Smooth muscle cell (in vitro differentiated cells): ENCODE results near the gene MKKS. TPM values are rescaled to one million over a fixed set of nuclear protein-coding genes. Genes with fewer than 3 reads are reported as not detected.

ENCODE experiments used
- DNase-seq: peaks from one replicate; lab custom pipeline; 2025; ENCODE audit not compliant: unreplicated experiment; lab: John Stamatoyannopoulos, UW
- H2AFZ ChIP-seq: fragments of 200-600 bp; sonication (generic); 2 replicates; pipeline ENCODE4 v1.6.0; 2016; ENCODE audit warnings: antibody characterized with exemption, low read depth, mild to moderate bottlenecking
- H3F3A ChIP-seq: fragments of 200-600 bp; sonication (generic); 2 replicates; pipeline ENCODE4 v1.6.0; 2017; ENCODE audit warnings: antibody characterized with exemption, low read depth
- H3K27ac ChIP-seq: fragments of 200-600 bp; sonication (generic); 2 replicates; pipeline ENCODE4 v1.5.1; 2016; ENCODE audit warnings: low read depth, mild to moderate bottlenecking
- H3K27me3 ChIP-seq: fragments of 200-600 bp; sonication (generic); 2 replicates; pipeline ENCODE4 v1.6.1; 2016; ENCODE audit warnings: low read depth, mild to moderate bottlenecking
- H3K36me3 ChIP-seq: fragments of 200-600 bp; sonication (generic); 2 replicates; pipeline ENCODE4 v1.5.1; 2016; ENCODE audit warnings: low read depth
- H3K4me1 ChIP-seq: fragments of 200-600 bp; sonication (generic); 2 replicates; pipeline ENCODE4 v1.5.1; 2016; ENCODE audit warnings: low read depth
- H3K4me2 ChIP-seq: fragments of 200-600 bp; sonication (generic); 2 replicates; pipeline ENCODE4 v1.6.0; 2016; ENCODE audit warnings: mild to moderate bottlenecking
- H3K4me3 ChIP-seq: fragments of 200-600 bp; sonication (generic); 2 replicates; pipeline ENCODE4 v1.5.1; 2016; ENCODE audit warnings: mild to moderate bottlenecking
- H3K79me2 ChIP-seq: fragments of 200-600 bp; sonication (generic); 2 replicates; pipeline ENCODE4 v1.6.0; 2016; ENCODE audit warnings: low read depth, mild to moderate bottlenecking
- H3K9ac ChIP-seq: fragments of 200-600 bp; sonication (generic); 2 replicates; pipeline ENCODE4 v1.6.0; 2016; ENCODE audit warnings: low read depth
- H3K9me3 ChIP-seq: fragments of 200-600 bp; sonication (generic); replicated peaks from 2 replicates; pipeline ENCODE4 v1.5.1; 2016; ENCODE audit warnings: low read depth
- H4K20me1 ChIP-seq: fragments of 200-600 bp; sonication (generic); 2 replicates; pipeline ENCODE4 v1.6.0; 2016; ENCODE audit warnings: low read depth
- CTCF ChIP-seq: fragments of 200-600 bp; sonication (generic); IDR thresholded peaks from 2 replicates; pipeline ENCODE4 v1.5.1; 2017; ENCODE audit warnings: borderline replicate concordance, mild to moderate bottlenecking, antibody characterized with exemption; ENCODE audit not compliant: insufficient read depth, poor library complexity, severe bottlenecking
- WGBS: methylation state at CpG from one replicate; pipeline ENCODE4 v1.1.7; 2016; ENCODE audit warnings: low lambda C conversion rate; 5-methylcytosine and 5-hydroxymethylcytosine counted together
- polyA plus RNA-seq: library from polyadenylated mRNA; unstranded; fragments of >200 nt; fragmentation: Nextera tagmentation; extraction: Ambion mirVana; gene quantifications from 2 replicates; pipeline ENCODE4 v1.2.1, GENCODE V29; 2016
- total RNA-seq: library from RNA; depleted of rRNA; stranded (reverse); fragments of >200 nt; gene quantifications from 2 replicates; pipeline ENCODE4 v1.2.3, GENCODE V29; 2014

MKKS gene
- total RNA-seq (13.7 and 15.6 TPM in 2 replicates), polyA plus RNA-seq (12.8 and 19.8 TPM in 2 replicates)

GRCh38 chr20:10433623-10434466 lies at the start of gene MKKS:
MKKS (minus strand) TSS chr20:10434222; CDS start chr20:10413514, 20,708 bp downstream.
- peak; percentile 68 for DNase-seq
- no peaks in the 10 kb centered on the region for H3K27me3 ChIP-seq

GRCh38 chr20:10483691-10484090 lies 49.7 kb upstream of the MKKS start:
- H3K36me3 ChIP-seq, result no peaks in the 10 kb centered on the region
- H3K9ac ChIP-seq, result no peak overlapping the region
- no peaks in the 10 kb centered on the region for H3K4me1 ChIP-seq
- H4K20me1 ChIP-seq, result no peaks in the 10 kb centered on the region
- H3K79me2 ChIP-seq, result no peaks in the 10 kb centered on the region
- H3K27ac ChIP-seq, result no peak overlapping the region
- 86% methylated on average over 2 of the region's 2 CpGs for WGBS
- H3K4me2 ChIP-seq, result no peak overlapping the region
- H3K4me3 ChIP-seq, result no peak overlapping the region
- no peaks in the 10 kb centered on the region for H3K27me3 ChIP-seq
- H3F3A ChIP-seq, result no peaks in the 10 kb centered on the region
- no peak for TF ChIP-seq CTCF
- no peak overlapping the region for H2AFZ ChIP-seq
- DNase-seq, result no peak
- no peaks in the 10 kb centered on the region for H3K9me3 ChIP-seq

More at GRCh38 chr20:10433623-10434466, at the start of gene MKKS:
- Histone ChIP-seq H2AFZ (peak within 1 kb of the TSS; percentile 97), H3K9ac (peak within 1 kb of the TSS; percentile 90), H3F3A (no peaks in the 10 kb centered on the region), H3K9me3 (no peaks in the 10 kb centered on the region), H3K4me2 (peak within 1 kb of the TSS; percentile 86), H3K4me1 (peaks cover 20% of the 10 kb centered on the region), H4K20me1 (peaks cover 6% of the 10 kb centered on the region), H3K4me3 (peak within 1 kb of the TSS; percentile 67), H3K79me2 (peaks cover 51% of the 10 kb centered on the region), H3K27ac (peak within 1 kb of the TSS; percentile 84), H3K36me3 (no peaks in the 10 kb centered on the region)
- TF ChIP-seq CTCF, result no peak
- under 1% methylated on average over 72 of the region's 73 CpGs for WGBS

DNA sequence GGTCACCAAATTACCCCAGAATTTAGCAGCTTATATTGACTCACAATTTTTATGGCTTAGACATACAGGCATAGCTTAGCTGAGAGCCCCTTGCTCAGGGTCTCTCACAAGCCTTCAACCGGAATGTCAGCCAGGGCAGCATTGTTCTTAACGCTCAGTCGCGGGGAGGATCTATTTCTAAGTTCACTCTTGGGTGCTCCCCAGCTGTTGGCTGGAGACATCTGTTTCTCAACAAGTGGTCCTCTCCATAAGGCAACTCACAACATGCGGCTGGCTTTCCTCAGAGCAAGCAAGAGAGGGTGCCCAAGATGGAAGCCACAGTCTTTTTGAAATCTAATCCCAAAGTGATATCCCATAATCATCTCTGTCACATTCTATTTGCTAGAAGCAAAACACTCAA lies 47.7 kb upstream of the MKKS start:
- no peaks in the 10 kb centered on the region for H3K36me3 ChIP-seq
- H3K9me3 ChIP-seq, result no peaks in the 10 kb centered on the region
- no peak overlapping the region for H3K27ac ChIP-seq
- no peaks in the 10 kb centered on the region for H3F3A ChIP-seq
- no peak overlapping the region for H2AFZ ChIP-seq
- H3K4me1 ChIP-seq, result no peaks in the 10 kb centered on the region
- H3K4me2 ChIP-seq, result no peak overlapping the region
- TF ChIP-seq CTCF, result no peak
- WGBS, result 73% methylated on average over 5 of the region's 5 CpGs
- H4K20me1 ChIP-seq, result no peaks in the 10 kb centered on the region
- H3K27me3 ChIP-seq, result no peaks in the 10 kb centered on the region
- no peak overlapping the region for H3K4me3 ChIP-seq
- no peak for DNase-seq
- H3K9ac ChIP-seq, result no peak overlapping the region
- H3K79me2 ChIP-seq, result no peaks in the 10 kb centered on the region
